GM11168 (cell line): Measurements from ENCODE around the gene CEP128.

Experiments
- in situ Hi-C: fragments of 300-500 bp; cut with MboI; formaldehyde crosslinking; loops from one replicate; pipeline ENCODE4 v1.12.0; 2022; ENCODE audit warnings: low sequenced_read_pairs; ENCODE audit not compliant: unreplicated experiment

The CEP128 gene

GRCh38 chr14:80521456-80521855 is 420.1 kb downstream of the CEP128 start:
- in situ Hi-C loops = no loop called here

GRCh38 chr14:80519002-80519401 is 422.5 kb downstream of the CEP128 start:
- in situ Hi-C loops = no loop called here

- in situ Hi-C loops = no loop called here
Measured at GRCh38 chr14:80518173-80518572, 423.4 kb downstream of the CEP128 start.

- in situ Hi-C loops = no loop called here
Measured at GRCh38 chr14:80507292-80507869, 434.2 kb downstream of the CEP128 start.

DNA sequence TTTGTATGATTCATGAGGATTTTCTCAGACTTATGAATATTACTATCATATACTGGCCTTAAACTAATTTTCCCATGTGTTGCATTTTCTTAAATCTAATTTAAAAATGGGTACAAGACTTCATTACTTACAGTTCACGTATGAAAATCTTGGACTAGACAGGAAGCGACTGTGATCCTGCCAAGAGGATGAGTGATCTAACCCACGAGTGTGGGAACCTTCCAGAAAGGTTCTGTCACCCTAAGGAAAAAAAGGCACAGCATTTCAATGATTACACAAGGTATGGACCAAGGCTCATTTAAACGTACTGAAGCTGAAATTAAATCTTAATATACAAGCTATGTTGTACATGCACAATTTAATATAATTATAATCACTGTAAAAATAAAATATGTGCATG is 436.8 kb downstream of the CEP128 start:
- in situ Hi-C loops = no loop called here

DNA sequence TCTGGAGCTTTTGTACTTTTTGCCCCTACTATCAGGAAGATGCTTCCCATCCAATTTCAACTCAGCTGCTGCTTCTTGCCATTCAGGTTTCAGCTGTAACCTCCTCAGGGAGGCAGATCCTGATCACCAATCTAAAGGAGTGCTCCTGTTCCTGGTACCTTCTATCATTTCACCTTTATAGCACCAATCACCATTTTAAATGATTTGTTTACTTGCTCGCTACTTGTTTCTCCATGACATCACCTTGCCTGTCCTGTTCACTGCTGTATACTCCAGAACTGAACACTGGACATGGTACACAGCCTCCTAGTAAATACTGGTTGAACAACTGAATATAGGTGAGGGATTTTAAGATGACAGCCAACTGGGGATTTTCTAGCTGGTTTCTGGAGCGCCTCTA is 443.0 kb downstream of the CEP128 start:
- in situ Hi-C loops = no loop called here

- in situ Hi-C loops = no loop called here
Measured at GRCh38 chr14:80496090-80496489, 445.4 kb downstream of the CEP128 start.

- in situ Hi-C loops = no loop called here
Measured at GRCh38 chr14:80494769-80495168, 446.8 kb downstream of the CEP128 start.

GRCh38 chr14:80493620-80494019 is 447.9 kb downstream of the CEP128 start:
- in situ Hi-C loops = no loop called here

DNA sequence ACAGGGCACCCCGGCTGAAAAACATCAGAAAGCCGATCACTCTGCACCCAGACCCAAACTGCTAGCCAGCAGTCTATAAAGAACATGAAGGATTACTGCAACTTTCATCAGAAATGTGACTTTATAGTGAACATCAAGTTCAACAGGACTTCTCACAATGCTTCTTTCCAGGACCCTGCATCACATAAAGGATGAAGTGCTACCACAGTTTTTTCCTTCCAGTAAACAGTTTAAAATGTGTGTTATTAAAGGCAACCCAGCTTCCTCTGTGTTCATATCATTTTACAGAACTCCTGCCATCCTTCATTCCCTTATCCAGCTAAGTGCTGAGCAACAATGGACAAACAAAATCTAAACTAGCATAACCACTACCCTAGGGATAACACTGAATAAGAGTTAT is 449.9 kb downstream of the CEP128 start:
- in situ Hi-C loops = no loop called here

GRCh38 chr14:80491131-80491530 is 450.4 kb downstream of the CEP128 start:
- in situ Hi-C loops = no loop called here

- in situ Hi-C loops = no loop called here
Measured at GRCh38 chr14:80489513-80489912, 452.0 kb downstream of the CEP128 start.

DNA sequence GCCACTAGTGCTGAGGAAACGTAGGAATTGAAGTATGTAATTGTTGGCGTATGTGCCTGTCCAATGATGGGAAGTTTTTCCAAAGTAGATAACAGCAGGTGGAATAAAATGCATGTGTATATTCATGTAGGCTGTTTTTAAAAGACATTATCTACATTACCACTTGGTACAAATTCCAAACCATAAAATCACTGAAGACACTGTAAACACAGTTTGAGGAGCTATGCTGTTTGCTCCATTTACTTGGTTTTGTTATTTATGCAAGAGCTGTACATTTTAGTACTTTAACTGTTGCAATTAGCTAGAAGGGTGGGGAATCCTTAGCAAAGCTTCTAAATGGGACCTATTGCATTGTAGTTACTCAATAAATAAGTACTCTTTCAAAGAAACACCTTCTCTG is 455.8 kb downstream of the CEP128 start:
- in situ Hi-C loops = no loop called here

GRCh38 chr14:80483331-80483730 is 458.2 kb downstream of the CEP128 start:
- in situ Hi-C loops = no loop called here

DNA sequence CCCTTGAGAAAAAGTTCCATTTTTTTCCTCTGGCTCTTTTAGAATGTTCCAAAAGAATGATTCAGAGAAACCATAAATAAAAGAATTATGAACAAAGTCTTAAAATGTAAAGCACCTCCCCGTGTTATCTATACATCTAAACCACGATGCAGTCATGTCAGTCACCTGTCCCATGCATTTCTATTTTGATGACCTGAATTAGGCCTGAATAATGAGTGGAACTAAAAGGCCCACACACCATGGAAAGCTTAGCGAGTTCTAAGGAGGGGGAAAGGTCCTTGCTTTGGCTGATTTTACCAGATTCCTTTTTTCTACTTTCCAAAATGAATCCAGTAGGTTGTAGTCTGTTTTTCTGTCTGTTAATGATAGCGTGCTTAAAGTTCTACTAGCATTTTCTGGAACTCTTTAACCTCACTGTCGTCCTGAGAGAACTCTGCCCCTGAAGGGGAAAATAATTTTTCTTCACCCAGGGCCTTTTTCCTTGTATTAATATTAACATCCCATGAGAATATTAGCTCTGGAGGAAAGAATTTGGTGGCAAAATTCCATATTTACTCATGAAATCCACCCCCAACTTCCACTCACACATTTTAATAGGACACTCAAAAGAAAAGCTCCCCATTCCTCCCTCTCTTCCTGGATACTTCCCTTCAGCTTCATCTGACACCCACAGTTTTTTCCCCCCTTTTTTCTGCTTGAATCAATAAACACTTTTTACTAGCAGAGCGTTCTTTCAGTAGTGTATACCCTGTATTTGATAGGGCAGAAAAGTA is 464.0 kb downstream of the CEP128 start:
- in situ Hi-C loops = no loop called here

DNA sequence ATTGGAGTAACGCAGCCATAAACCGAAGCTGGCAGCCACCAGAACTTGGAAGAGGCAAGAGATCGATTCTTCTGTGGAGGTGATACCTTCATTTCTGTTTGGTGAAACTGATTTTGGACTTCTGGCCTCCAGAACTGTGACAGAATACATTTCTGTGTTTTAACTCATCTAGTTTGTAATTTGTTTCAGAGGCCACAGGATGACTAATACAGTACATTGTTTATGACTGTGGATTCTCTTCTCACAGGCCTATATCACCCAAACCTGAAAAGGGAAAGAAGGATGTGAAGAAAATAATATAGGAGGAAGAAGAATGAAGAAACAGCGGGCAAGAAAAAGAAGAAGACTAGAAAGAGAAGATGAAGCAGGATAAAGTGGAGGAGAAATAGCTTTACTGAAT is 466.5 kb downstream of the CEP128 start:
- in situ Hi-C loops = no loop called here

DNA sequence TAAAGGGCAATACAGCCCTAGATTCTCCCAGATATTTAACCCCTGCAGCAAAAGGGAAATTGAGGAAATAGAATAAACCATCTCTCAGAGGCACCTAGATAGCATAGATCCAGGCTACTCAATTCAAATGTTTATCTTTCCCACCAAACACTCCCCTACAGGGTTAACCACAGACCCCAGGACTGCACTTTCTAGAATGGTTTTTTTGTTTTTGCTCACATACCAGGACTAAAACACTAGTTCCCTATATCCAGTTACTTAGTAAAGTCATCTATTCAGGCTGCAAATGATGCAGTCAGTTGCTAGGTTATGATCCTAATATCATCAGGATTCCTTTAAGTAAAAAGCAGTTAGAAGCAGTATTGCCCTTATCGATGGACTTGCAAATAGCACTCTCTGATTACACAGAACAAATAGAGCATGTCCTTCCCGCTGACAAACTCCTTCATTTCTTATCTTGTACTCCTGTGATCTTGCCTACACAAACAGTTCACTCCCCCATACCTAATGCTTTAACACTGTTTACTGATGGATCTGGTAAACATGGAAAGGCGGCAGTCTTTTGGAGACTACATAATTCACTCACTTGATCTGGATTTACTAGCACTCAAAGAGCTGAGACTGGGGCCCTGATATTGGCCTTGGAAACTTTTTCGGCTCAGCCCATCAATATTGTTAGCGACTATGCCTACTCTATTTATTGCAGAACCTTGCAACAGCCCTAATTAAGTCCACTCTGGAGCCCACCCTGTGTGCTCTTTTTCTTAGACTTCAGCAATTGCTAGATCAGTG is 473.0 kb downstream of the CEP128 start:
- in situ Hi-C loops = no loop called here

DNA sequence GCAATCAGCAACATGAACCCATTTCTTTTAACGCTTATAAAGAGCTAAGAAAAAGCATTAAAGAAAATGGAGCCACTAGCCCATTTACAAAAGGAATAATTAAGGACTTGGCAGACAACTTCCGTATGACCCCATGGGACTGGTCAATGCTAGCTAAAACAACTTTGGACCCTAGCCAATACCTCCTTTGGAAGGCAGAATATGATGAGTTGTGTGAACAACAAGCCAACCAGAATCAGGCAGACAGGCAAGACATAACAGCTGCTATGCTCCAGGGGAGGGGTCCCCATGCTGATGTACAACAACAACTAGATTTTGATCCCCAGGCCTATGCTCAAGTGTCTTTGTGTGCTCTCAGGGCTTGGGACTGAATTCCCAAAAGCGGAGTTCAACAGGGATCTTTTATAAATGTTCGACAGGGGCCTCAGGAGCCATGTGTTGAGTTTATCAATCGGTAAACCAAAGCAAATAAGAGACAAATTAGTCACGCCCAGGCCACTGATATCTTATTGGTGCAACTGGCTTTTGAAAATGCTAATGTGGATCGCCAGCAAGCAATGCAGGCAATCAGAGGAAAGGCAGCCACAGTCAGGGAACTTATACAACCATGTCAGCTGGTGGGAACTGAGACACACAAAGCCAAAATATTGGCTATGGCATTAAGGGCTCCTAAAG is 475.9 kb downstream of the CEP128 start:
- in situ Hi-C loops = no loop called here

- in situ Hi-C loops = no loop called here
Measured at GRCh38 chr14:80464531-80465149, 476.9 kb downstream of the CEP128 start.

- in situ Hi-C loops = no loop called here
Measured at GRCh38 chr14:80456209-80456608, 485.3 kb downstream of the CEP128 start.
